Retinal pigment epithelial cell (primary cell): ENCODE data around the gene MELTF.
"Not testable (repeated sequence)": the region's sequence is repeated elsewhere in the genome, so short reads cannot be mapped to it uniquely, and the experiment has no call there.

ENCODE experiments used
- DNase-seq: peaks from one replicate; pipeline ENCODE4 v3.0.0-alpha.2; 2010; ENCODE audit warnings: low read depth
- H3K4me3 ChIP-seq: 2 replicates; pipeline ENCODE4 v1.5.1; 2011; ENCODE audit warnings: mild to moderate bottlenecking, low read length, control low read depth, moderate library complexity
- TF ChIP-seq, protein P1 (sequence below): conservative IDR thresholded peaks from 2 replicates; pipeline ENCODE4 v1.5.1; 2011; ENCODE audit warnings: low read depth, low read length, control low read depth, inconsistent platforms

MELTF gene

DNA sequence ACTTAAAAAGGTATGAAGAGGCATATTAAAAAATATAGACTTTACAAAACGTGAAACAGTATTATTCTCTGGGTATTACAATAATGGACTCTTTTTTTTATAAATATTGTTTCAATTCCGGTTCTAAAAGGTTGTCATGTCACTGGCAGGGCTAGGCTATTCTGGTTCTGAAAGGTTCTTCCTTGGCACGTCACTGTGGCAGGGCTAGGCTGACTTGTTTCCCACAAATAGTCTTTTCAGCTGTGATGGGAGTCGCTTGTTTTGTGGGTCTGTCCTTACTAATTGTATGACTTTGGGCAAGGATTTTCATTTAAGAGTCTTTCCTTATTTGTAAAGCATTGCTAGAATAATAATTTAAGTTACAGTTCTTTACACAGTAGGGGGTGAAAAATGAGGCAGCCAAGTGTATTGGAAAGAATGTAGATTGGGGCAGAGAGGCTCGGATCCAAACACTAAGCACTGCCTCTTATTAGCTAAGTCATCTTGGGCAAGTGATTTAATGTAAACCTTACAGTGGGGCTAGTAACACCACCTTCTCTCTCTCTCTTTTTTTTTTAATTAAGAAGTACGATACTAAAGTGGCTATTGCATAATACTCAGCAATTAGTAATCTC, 12.4 kb upstream of the MELTF start:
- TF ChIP-seq, protein P1, sequence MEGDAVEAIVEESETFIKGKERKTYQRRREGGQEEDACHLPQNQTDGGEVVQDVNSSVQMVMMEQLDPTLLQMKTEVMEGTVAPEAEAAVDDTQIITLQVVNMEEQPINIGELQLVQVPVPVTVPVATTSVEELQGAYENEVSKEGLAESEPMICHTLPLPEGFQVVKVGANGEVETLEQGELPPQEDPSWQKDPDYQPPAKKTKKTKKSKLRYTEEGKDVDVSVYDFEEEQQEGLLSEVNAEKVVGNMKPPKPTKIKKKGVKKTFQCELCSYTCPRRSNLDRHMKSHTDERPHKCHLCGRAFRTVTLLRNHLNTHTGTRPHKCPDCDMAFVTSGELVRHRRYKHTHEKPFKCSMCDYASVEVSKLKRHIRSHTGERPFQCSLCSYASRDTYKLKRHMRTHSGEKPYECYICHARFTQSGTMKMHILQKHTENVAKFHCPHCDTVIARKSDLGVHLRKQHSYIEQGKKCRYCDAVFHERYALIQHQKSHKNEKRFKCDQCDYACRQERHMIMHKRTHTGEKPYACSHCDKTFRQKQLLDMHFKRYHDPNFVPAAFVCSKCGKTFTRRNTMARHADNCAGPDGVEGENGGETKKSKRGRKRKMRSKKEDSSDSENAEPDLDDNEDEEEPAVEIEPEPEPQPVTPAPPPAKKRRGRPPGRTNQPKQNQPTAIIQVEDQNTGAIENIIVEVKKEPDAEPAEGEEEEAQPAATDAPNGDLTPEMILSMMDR, result no peak
- no peak for DNase-seq
- no peak overlapping the region for H3K4me3 ChIP-seq

DNA sequence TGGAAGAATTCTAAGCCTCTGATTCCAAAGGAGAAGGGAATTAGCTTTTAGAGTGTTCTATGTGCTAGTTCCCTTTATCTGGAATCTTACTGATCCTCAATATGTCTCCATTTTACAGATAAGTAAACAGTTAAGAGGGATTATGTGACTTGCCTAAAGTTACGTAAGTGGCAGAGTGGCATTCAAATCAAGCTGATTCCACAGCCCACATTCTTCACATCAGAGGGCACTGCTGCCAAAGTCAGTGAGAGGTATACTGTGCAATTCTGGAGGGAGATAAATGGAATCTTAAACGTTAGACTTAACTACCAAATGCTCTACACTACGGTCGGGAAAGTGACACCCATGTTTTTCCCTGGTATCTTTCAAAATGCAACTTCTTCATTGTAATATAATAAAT, 11.0 kb upstream of the MELTF start:
- TF ChIP-seq, protein P1, result no peak
- no peak overlapping the region for H3K4me3 ChIP-seq
- no peak for DNase-seq

GRCh38 chr3:197038679-197039462, 9.3 kb upstream of the MELTF start:
- H3K4me3 ChIP-seq, result no peak overlapping the region
- TF ChIP-seq, protein P1, result no peak
- no peak for DNase-seq

GRCh38 chr3:197035577-197035976, 6.0 kb upstream of the MELTF start:
- no peak for DNase-seq

DNA sequence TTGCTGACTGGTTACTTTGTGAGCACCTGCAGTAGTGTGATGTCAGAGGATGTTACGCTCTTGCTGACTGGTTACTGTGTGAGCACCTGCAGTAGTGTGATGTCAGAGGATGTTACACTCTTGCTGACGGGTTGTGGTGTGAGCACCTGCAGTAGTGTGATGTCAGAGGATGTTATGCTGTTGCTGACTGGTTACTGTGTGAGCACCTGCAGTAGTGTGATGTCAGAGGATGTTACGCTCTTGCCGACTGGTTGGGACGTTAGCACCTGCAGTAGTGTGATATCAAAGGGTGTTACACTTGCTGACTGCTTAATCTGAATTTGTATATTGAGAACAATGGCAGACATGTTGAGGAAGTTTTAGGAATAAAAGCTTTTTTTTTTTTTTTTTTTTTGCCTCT, 5.2 kb upstream of the MELTF start:
- DNase-seq, H3K4me3 ChIP-seq: not testable (repeated sequence)

More at GRCh38 chr3:197035577-197035976, 6.0 kb upstream of the MELTF start:
- no peak overlapping the region for H3K4me3 ChIP-seq
- TF ChIP-seq, protein P1, result no peak

- not testable (repeated sequence) for DNase-seq, H3K4me3 ChIP-seq
These were observed 4.1 kb upstream of the MELTF start for GRCh38 chr3:197033764-197034163.

DNA sequence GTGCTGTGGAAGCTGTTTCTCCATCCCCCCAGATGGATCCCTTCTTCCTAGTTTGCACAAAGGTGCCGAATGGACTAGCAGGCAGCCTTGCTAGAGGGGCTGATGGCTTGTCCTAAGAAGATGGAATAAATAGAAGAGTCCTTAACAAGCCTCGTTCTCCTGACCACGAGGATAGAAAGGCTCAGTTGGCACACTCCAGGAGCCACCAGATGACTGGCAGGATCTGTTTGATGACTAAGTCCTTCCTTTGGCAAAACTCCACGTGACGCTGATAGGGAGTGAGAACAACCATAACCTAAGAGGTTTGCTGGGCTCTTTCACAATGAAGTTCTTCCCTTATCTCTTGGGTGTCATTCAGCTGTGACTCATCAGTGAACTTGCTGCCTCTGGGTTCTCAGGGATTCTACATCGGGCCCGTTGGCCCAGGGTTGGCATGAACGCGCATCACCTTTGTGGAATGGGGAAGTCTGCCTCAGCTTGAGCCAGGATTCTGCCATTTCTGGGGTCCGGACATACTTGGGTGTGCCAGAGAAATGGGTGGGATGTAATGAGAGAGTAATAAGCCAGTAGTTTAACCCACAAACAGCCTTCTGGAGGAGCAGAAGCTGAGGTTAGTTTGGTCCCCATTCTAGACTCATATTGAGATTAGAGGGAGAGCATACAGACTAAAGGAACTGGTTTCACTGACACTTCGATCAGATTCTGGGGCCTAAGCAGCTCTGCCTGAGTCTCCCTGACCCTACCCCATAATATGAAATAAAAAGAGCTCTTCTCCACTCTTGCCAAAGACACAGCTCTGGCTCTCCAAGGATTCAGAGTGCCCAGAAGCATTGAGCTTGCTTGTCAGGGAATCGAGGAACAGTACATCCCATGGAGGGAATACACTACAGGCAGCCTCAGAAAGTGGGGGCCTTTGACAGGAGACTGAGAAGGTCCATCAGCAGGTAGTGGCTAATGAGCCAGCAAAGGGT, 2.0 kb upstream of the MELTF start:
- no peak overlapping the region for H3K4me3 ChIP-seq

More for the DNA sequence above, 2.0 kb upstream of the MELTF start:
- peak; percentile 71 for DNase-seq
- TF ChIP-seq, protein P1, result no peak
